NCI-H1694 (cell line): ENCODE results near the gene TFEB.
A peak's percentile ranks its signal among the peaks of the same experiment; 100 is the strongest.

Experiments
- DNase-seq: peaks from one replicate; lab custom pipeline; 2025; lab: John Stamatoyannopoulos, UW

TFEB gene

DNA sequence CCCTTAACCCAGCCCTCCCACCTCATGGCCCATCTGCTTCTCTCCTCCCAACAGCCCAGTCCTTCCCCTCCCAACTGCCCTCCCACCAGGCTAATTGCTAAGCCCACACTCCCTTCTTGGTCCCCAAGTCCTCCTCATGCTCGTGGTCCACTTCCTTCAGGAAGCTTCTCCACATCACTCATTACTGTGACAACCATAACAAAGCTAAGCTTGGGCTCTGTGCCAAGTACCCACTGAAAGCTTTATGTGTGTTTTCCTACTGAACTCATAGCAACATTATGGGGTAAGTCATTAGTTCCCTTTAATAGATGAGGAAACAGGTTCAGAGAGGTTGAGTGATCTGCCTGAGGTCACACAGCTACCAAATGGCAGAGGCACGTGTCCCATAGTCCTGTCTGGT is 28.1 kb upstream of the TFEB start:
- no peak for DNase-seq

DNA sequence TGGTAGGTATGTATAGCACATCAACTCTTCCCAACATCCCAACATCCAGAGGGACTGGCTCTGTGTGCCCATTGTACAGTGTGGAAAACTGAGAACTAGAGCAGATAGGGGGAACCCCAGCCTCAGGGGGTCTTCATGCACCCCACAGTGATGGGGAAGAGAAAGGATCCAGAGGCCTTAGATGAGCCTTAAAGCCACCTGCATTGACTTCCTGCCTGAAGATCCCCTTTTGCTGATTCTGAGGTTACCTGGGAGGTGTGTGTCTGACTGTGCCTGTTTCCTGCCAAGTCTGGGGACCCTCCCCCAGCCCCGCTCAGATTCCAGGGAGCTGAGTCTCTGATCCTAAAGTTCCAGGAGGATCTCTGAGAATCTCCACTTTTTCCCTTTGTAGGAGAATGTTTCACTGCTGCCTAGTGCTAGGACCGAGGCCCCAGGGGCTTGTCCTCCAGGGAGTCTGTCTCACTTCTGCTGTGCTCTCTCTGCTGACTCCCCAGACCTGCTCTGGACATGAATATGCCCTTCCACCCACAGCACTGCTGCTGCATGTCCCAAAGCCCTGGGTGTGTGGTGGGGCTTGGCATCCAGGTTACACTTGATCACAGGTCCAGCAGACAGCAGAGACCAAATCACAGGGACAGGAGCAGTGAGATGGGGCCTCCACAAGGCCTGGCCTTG is 24.6 kb upstream of the TFEB start:
- DNase-seq: no peak

DNA sequence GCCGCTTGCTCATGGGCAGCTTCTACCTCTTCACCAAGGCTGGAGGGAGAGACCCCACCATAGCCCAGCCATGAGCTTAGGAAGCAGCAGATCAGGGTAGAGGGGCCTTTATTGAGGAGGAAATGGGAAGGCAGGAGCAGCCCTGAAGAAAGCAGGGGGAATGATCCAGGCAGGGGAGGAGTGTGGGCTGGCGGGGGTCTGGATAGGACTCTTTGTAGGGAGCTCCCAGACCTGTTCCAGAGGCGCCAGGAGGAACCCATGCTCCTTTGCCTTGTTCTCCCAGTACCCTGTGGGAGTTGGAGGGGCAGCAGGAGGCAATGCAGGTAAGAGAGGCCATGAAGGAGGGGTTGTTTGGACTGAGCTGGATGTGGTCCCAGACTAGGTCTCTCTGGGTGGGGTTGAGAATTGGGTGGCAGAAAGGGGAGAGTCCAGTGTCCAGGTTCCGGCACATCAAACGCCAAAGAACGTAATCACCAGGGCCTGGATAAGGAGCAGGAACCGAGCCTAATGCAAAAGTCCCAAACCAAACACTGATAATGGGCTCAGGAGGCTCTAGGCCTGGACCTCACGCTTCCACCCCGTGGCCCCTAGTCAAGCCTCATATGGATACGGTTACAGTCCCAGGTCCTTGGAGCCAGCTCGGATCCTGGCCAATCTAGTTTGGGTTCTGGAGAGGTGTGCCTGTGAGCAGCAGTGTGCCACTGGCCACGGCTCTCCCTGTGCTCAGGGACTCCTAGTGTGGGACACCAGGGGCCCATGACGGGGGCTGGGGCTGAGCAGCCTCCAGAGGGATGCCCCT is 23.9 kb upstream of the TFEB start:
- no peak for DNase-seq

DNA sequence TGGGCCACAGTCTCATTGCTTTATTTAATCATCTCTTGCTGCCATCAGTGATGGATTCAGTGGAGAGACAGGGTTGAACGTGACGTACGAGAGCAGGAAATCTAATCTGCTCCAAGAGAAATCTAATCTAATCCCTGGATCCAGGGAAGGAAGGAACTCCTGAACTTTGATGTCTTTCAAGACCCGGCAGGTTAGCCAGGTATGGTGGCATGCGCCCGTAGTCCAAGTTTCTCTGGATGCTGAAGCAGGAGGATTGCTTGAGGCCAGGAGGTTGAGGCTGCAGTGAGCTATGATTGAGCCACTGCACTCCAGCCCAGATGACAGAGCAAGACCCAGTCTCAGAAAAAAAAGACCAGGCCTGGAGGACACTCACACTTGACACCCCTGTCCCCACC is 23.2 kb upstream of the TFEB start:
- DNase-seq: no peak

DNA sequence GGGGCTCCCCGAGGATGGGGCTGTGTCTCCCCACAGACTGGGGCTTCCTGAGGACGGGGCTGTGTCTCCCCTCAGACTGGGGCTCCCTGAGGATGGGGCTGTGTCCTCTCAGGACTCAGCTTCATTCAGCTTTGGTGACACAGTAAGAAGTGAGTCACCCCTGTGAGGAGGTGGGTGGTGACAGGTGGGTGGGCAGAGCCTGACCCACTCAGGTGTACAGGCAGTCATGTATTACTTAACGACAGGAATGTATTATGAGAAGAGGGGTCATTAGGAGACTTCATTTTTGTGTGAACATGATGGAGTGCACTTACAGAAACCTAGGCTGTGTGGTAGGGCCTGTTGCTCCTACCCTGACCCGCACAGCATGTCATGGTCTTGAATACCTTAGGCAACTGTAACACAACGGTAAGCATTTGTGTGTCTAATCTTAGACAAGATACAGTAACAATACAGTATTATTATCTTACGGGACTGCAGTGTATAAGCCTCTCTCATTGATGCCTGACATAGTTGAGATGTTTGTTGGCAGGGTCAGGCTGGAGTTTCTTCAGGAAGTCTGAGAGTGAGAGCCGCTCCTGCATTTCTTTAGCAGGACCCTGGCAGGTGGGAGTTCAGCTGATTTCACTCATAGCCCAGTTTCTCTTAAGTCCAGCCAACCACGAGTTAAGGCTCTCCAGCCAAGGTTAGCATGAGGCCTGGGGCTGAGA is 22.7 kb upstream of the TFEB start:
- DNase-seq: no peak

DNA sequence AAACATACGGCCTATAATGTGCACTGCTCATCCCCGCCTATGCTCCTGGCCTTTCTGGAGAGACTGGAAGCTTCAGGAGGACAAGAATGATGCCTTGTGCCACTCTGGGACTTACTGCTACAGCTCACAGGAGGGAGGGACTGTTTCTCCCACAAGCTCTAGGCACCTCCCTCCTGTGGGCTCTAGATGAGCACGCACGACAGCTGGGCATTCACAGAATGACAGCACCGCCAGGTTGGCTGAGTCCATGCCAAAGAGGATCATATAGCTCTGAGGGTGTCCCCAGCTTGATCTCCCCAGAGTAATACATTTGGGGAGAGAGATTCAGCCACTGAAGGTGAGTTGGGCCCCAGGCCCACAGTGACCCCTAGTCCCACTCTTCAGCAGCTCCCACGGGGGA is 21.9 kb upstream of the TFEB start:
- DNase-seq: peak; percentile 4

DNA sequence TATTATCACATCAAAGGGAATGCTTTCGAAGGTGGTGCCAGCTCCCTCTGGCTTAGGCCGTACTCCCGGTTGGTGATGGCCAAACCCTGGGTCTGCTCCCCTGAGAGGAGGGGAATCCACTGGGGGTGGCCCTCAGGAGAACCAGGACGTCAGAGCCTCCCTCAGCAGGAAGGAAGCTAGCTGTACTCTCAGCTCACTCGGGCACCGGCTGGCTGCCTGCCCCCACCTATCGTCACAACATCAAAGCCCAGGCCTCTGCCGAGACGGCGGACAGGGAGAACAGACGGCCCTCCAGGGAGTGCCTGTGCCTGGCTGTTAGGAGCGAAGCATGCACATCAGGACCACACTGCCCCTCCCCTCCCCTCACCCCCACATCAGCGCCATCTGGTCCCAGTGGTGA is 20.9 kb upstream of the TFEB start:
- DNase-seq: no peak

DNA sequence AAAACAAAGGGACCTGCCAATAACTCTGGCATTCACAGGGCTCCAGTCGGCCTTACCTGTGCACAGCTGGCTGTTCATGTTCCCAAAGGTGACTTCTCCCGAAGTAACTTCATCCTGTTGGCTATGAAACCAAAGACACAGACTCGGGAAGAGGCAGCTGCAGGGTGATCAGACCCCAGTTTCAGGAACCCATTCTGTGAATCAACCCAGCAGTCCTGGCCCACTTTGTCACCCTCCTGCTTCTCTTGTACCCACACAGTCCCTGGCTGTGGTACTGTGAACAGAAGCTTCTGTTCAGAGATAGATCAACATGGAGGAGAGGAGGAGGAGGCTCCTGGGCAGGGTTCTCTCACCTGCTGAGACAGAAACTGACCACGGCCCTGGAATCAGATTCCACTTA is 20.5 kb upstream of the TFEB start:
- no peak for DNase-seq

DNA sequence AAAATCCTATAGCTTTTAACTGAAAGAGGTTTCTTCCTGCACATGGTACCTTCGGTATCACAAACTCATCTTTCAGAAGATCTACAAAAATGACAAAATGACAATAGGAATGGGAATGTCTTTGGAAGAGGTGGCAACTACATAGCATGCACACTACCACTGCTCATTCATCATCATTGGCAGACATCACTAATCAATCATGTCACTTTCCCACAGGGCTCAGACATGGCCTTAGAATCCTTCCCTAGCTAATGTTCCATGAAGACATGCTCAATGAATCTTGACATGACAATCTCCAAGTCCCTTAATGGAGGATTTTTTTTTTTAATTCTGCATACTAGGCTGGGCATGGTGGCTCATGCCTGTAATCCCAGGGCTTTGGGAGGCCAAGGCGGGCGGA is 15.0 kb upstream of the TFEB start:
- no peak for DNase-seq

DNA sequence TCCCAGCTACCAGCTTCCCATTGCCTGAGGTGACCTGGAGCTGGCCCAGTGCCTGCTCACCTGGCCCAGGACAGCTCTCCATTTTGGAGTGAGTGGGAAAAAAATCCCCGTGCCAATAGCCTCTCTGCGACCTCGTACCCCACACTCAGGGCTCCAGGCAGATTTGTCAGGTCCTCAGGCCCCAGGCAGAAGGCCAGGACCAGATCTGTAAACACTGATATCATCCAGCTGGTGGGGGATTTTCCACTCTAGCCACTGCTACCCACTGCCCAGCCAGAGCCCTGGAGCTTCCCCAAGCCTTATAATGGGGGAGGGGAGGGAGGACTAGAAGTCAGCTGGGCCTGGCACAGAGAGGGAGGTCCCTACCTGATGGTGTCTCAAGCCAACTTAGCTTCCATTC is 13.1 kb upstream of the TFEB start:
- DNase-seq: no peak

DNA sequence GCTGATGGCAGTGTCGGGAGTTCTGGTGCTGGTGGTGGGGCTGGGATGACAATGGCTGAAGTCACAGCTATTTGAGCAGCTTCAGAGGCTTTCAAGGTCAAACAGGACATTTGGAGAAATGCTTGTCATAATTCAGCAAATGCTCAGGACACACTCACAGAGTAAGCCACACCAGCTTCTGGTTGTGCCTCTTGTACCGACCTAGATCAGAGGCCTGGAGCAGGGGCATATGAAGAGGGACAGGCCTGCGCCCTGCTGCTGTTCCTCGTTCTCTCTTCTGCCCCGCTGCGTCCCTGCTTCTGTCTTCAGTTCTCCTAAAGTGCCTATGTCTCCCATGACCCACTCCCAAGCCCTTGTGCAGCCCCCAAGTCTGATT is 12.7 kb upstream of the TFEB start:
- no peak for DNase-seq

DNA sequence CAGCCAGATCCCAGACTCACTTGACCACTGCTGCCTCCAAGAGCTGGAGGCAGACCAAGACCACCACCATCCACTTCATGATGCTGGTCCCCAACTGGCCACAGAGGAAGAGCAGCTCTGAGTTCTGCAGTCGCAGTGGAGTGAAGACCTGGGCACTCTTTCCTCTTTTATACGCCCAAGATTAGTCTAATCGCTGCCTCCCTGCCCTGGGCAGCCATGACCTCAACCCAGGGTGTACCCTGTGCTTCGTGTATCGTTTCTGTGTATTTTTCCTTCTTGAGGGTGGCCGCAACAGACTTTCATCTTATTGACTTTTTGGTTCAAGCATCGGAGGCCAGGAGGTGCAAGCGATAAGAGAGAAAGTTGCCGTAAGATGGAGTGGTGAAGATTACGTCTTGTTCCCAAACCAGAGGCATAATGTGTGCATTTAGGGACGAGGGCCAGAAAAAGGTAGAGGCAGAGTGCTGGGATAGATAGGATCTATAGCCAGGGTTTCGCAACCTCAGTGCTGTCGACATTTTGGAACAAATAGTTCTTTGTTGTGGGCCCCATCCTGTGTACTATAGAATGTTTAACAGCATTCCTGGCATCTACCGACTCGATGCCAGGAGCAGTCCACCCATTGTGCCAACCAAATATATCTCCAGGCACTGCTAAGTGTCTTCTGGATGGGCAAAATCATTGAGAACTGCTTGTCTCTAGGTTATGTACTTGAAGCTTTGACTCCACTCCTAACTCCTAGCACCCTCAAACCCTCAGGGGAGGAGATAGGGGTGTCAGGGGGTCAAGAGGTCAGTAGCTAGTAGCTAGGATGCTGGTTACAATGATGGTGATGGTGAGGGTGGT is 12.1 kb upstream of the TFEB start, which contains the start of gene PGC:
Gene PGC (minus strand): TSS at position 142 of the 846 bp plus-strand sequence. CDS start 63 bp downstream, at position 79.
- DNase-seq: no peak

DNA sequence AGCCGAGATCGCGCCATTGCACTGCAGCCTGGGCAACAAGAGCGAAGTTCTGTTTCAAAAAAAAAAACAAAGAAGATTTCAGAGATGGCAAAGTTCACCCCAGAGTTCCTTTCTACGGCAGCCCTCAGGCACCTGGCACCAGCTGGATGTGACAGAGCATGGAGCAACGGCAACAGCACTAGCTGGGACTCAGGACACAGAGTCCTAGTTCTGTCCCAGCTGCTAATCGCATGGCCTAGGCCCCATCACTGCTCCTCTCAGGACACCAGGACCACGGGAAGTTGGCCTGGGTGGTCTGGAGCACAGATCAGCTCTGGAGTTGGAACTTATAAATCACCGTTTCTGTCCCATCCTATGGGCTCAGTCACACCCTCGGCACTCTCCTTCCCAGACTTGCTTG is 10.7 kb upstream of the TFEB start:
- DNase-seq: no peak

DNA sequence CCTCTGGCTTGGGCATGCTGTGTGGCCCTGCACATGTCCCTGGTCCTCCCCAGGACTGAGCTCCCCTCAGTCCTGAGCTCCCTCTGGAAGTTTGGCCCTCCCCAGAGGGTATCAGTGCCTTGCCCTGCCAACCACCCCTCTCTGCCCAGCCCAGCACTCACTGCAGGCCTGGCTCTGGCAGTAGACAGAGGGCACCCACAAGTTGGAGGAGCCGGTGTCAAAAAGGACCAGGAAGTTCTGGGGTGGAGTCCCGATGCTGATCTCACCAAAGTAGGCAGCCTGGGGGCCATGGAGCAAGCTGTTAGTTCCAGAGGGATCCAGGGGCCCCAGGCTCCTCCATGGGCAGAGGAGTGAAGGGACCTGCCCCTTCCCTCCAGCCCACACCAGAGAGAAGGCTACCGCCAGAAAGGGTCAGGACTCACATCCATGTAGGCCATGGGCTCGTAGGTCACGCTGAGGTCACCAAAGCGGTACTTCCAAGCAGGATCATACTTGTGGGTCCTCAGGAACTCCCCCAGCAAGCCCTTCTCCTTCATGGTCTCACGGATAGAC is 8.9 kb upstream of the TFEB start:
- no peak for DNase-seq

DNA sequence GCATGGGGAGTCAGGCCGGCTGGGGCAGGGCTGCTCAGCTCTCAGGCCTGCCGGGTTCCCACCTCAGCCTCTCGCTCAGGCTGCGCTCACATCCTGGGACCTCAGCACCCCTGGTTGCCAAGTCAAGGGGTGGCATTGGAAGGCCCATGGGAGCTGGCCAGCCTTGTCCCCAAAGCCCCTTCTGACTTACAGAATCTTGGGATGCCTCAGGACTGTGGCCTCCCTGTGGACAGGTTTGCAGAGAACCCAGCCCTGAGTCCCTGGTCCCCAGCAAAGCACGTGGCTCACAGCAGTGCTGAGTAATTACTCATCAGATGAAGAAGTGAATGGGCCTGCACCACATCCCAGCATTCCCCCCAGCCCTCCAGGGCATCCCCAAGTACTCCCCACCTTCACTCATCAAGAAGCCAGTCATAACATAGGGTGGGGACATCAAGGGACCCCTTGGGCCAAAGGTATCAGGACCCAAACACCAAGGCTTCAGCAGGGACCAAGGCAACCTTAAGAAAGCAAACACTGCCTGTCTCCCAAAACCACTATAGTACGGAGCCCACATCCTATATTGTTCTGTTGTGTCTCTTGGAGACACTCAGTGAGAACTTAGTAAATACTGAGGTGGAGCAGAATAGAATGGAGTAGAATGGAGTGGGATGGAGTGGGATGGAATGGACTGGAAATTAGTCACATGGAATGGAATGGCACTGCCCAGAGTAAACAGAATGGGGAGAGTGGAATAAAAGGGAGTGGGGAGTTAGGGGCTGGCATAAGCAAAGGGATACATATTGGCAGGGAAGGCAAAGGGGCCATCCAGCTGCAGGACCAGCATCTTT is 8.2 kb upstream of the TFEB start:
- no peak for DNase-seq

DNA sequence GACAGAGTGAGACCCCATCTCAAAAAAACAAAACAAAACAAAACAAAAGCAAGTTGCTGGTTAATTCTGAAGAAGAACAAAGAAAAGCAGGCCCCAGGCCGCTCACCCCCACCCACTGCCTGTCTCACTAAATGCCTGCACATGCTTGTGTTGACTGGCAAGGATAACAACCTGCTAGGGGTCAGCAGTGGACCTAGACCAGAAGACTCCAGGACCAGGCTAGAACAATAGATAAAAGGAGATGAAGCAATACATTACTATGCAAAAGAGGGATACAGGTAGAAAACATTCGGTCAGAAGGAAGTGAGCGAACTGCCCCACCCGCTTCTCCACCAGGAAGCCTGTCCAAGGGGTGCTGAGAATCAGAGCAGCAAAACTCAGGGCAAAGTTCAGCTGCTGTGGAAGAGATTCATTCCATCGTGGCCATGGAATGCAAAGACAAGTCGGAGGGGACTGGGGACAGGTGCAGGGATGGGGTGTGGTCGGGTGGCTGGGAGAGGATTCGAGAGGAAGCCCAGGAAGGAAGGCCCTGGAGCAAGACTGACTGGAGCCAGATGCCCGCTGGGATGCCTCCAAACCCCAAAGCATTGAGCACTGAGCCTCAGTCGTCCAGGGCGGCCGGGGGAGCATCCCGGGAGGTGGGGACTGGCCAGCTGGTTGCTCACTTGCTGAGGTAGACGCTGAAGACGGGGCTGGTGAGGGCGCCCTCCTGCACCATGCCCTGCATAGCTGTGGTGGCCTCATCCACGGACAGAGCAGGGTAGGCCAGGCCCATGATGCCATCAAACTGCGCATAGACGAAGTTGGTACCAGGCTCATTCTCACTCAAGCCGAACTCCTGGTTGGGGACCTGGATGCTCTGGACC is 6.5 kb upstream of the TFEB start:
- DNase-seq: no peak

DNA sequence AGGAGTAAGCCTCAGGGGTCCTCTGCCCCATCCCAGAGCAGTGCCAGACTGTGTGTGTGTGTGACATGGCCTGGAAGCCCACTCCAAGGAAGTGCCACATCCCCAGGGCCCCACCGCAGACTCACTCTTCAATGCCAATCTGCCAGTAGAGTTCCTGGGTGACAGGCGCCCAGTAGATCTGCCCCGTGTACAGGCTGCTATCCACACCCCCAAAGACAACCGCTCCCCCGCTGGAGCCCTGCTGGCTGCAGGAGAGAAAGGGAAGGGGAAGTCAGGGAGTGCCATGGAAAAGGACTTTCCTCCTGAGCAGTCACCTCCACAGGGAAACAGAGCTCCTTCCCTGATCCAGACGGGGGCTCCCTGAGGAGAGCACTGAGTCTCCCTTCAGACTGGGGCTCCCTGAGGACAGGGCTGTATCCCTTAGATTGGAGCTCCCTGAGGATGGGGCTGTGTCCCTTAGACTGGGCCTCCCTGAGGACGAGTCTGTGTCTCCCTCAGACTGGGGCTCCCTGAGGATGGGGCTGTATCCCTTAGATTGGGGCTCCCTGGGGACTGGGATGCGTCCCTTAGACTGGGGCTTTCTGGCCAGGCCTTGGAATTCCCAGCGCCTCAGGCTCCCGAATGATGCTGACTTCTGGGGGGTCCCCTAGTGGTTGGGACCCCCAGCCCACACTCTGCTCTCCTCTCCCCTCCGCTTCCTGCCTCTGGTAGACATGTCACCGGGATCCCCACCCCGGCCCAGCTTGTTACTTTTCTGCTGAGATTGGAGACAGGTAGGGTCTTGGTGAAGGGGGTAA is 5.2 kb upstream of the TFEB start:
- DNase-seq: no peak

DNA sequence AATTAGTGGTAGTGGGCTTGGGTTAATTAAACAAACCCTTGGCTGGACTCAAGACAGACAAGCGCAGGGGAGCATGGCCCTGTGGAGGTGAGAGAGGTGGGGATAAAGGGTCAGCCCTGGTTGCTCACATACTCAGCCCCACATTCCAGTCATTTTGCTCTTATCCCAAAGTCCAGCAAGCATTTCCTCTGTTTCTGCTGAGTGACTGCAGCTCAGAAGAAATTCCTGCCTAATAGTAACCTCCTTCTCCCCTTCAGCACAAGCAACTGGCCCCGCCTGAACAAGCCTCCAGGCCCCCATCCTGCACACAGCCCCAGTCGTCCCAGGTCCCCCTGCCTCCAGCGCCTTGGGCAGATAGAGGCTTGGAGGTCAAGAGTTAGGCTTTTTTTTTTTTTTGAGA is 3.6 kb upstream of the TFEB start:
- no peak for DNase-seq

DNA sequence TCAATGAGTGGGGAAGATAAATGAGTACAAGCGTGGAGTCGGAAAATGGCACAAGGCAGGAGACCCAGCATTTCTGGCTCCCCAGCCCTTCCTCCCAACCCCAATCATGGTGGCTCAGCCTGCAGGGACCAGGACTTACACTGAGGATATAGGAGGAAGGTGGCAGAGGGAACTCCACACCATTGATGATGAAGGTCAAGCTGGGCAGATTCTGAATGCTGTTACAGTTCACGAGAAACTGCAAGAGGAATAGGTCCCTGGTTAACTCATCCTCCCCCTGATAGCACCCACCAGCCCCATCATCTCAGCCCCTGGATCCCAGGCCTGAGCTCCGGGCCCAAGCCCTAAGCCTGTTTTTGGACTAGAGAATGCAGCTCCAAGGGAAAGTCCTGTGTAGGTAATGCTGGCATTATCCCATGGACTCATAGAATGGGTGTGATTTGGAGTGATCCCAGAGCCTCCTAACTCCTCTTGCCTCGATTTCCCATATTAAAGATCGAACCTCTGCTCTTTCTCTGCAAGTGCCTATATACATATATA is 2.3 kb upstream of the TFEB start:
- DNase-seq: no peak
